Activated naive CD4-positive, alpha-beta T cell treated with anti-CD3 and anti-CD28 coated beads, Interleukin-2, amount 50 U/mL, for 72 hours (primary cell): ENCODE data around the gene RAB9A. TPM values are rescaled to one million over a fixed set of nuclear protein-coding genes. Genes with fewer than 3 reads are reported as not detected.

Experiments
- ATAC-seq, 2 donors: fragments of 150-1000 bp; cut with Tn5 transposase; 2 replicates each; pipeline ENCODE4 v1.10.0; 2021; ENCODE audit warnings: mild to moderate bottlenecking in 2 of 2, moderate library complexity in 2 of 2
- DNase-seq, 2 donors: peaks; one replicate each; pipeline ENCODE4 v3.0.0; 2021 to 2022; ENCODE audit warnings: low spot score in 2 of 2
- H3K27ac Mint-ChIP-seq, 2 donors: one replicate each; pipeline ENCODE4 v1.8.0; 2022; ENCODE audit warnings: mild to moderate bottlenecking in 2 of 2, mixed read lengths in 2 of 2
- H3K36me3 Mint-ChIP-seq, 2 donors: one replicate each; pipeline ENCODE4 v1.8.0; 2022; ENCODE audit warnings: mixed read lengths in 2 of 2
- H3K9me3 Mint-ChIP-seq, 2 donors: one replicate each; pipeline ENCODE4 v1.8.0; 2022; ENCODE audit warnings: mixed read lengths in 2 of 2
- total RNA-seq, 2 donors: library from RNA; stranded (reverse); gene quantifications; one replicate each; pipeline ENCODE4 v1.2.3, GENCODE V29; 2022

RAB9A gene
- total RNA-seq, 2 donors from 2014 or later, result 20.3 to 32.7 TPM

GRCh38 chrX:13748486-13748885 is 59.6 kb downstream of the RAB9A start:
- ATAC-seq, result no peak
- Mint-ChIP-seq H3K36me3 (peaks cover 0 to 7% of the 10 kb centered on the region in 2 donors), H3K9me3 (no peaks in the 10 kb centered on the region), H3K27ac (no peak overlapping the region)
- DNase-seq, result no peak

DNA sequence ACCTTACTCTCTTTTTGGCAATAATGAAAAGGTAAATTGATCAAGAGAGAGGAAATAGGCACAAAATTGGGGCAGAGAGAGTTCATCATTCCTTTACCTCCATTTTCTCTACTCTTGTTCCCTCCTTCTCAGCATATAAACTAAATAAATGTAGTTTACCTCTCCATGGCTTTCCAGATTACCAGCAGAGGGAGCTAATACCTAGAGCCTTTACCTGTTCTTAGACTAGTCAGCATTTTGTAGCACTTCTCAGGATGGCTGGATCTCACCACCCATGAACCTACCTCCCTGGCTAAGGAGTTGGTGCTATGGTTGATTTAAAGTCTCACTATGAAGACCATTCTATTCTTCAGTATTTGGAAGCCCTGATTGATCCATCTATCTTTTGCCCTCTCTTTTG is 61.3 kb downstream of the RAB9A start:
- Mint-ChIP-seq H3K27ac (peak overlapping the region in 1 of 2 donors; percentile 9), H3K36me3 (peaks cover 0 to 7% of the 10 kb centered on the region in 2 donors), H3K9me3 (no peaks in the 10 kb centered on the region)
- ATAC-seq (peak; percentile 53 to 64), DNase-seq (no peak)

- DNase-seq (no peak), ATAC-seq (no peak)
- H3K27ac Mint-ChIP-seq, result peak overlapping the region in 1 of 2 donors; percentile 9
- peaks cover 0 to 7% of the 10 kb centered on the region in 2 donors for H3K36me3 Mint-ChIP-seq
- H3K9me3 Mint-ChIP-seq, result no peaks in the 10 kb centered on the region
Observed at GRCh38 chrX:13750812-13751211, 61.9 kb downstream of the RAB9A start.

DNA sequence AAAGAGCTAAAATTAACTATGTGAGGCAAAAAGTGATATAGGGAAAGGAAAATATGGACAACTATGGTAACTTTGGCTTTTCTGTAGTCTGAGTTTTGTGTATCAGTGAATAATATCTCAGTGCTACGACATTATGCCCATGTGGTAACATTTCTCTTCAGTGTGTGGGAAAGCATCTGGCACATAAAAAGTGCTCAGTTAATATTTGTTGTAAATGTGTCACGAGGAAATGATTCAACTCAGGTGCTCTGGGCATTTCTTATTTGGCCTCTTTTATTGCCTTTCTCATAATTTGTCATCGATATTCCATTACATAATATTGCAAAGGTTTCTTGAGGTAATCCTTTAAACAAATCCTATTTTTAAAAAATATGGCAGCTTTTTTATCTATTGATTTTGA is 63.2 kb downstream of the RAB9A start:
- Mint-ChIP-seq H3K9me3 (no peaks in the 10 kb centered on the region), H3K27ac (no peak overlapping the region), H3K36me3 (peaks cover 0 to 7% of the 10 kb centered on the region in 2 donors)
- no peak for ATAC-seq
- DNase-seq, result no peak

DNA sequence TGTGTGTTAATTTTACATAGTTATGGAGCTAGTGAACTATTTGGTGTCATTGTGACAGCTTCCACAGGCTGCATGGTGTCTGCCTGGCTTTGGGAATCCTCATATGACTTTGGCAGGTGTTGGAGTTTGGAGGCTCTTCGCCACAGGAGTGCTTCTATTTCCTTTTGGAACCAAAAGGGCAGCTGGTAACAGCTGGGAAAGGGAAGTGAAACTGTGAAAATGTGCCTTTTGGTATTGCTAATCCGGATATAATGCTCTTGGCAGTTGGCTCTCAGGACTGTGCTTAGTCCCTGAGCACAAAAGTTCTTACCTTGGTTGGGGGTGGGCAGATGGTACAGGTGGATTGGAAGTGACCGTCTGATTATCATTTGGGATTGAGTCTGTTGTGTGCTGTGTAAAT is 63.7 kb downstream of the RAB9A start:
- H3K36me3 Mint-ChIP-seq, result peaks cover 0 to 7% of the 10 kb centered on the region in 2 donors
- no peak for DNase-seq
- no peaks in the 10 kb centered on the region for H3K9me3 Mint-ChIP-seq
- H3K27ac Mint-ChIP-seq, result peak overlapping the region; percentile 7 to 12
- ATAC-seq, result no peak

- Mint-ChIP-seq H3K27ac (no peak overlapping the region), H3K36me3 (peaks cover 0 to 7% of the 10 kb centered on the region in 2 donors), H3K9me3 (no peaks in the 10 kb centered on the region)
- DNase-seq (no peak), ATAC-seq (no peak)
Observed at GRCh38 chrX:13754765-13755164, 65.8 kb downstream of the RAB9A start.

DNA sequence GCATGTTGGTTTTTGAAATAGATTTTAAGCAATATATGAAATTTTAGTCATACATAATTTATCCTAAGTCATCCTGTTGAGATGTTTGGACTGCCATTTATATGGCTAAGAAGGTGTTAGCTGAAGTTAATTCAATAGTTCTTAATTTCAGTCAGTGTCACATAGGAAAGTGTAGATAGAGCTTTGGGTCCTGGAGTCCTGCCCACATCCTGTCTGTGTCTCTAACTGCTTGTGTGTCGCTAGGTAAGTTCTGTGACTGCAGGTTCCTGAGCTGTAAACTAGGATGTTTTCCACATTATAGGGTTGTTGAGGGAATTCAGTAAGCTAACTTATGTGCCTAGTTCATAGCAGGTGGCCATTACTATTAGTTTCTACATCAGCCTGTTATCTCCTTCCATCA is 66.3 kb downstream of the RAB9A start:
- Mint-ChIP-seq H3K36me3 (peaks cover 0 to 7% of the 10 kb centered on the region in 2 donors), H3K9me3 (no peaks in the 10 kb centered on the region), H3K27ac (no peak overlapping the region)
- DNase-seq (no peak), ATAC-seq (no peak)

DNA sequence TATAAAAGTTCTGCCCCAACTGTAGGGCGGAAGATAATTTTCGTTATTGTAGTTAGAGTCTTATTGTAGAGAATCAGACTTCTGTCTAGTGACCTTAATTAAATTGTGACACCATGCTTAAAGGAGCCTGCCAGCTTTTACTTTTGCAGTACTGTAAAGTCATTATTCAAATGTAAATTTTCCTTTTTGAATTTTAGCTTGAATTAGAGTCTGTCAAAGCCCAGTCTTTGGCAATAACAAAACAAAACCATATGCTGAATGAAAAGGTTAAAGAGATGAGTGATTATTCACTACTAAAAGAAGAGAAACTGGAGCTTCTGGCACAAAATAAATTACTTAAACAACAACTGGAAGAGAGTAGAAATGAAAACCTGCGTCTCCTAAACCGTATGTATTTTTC is 67.5 kb downstream of the RAB9A start:
- Mint-ChIP-seq H3K9me3 (no peaks in the 10 kb centered on the region), H3K27ac (no peak overlapping the region), H3K36me3 (peaks cover 0 to 7% of the 10 kb centered on the region in 2 donors)
- ATAC-seq (no peak), DNase-seq (no peak)

- Mint-ChIP-seq H3K36me3 (no peaks in the 10 kb centered on the region), H3K9me3 (no peaks in the 10 kb centered on the region), H3K27ac (no peak overlapping the region)
- DNase-seq, result no peak
- no peak for ATAC-seq
Observed at GRCh38 chrX:13759152-13759718, 70.3 kb downstream of the RAB9A start.

Other genes starting within 250 kb of the RAB9A start
- gene EGFL6, start 119.5 kb upstream of the RAB9A start, total RNA-seq, result under 1 TPM in 1 of 2 donors, not detected in 1; 0.93 TPM
- gene TCEANC, start 36.0 kb upstream of the RAB9A start, total RNA-seq, result 1 to 10 TPM; 1.4 to 2.6 TPM
- 10 to 100 TPM; 14.5 to 18.1 TPM for gene TRAPPC2, start 45.5 kb downstream of the RAB9A start, total RNA-seq
- 10 to 100 TPM; 36.9 to 40.7 TPM for gene OFD1, start 45.6 kb downstream of the RAB9A start, total RNA-seq
- gene GPM6B, start 128.0 kb downstream of the RAB9A start, total RNA-seq, result not detected